Activated T-cell treated with anti-CD3 and anti-CD28 coated beads for 1 hour (primary cell): Measurements from ENCODE around the gene NFYC.

Experiments used
- DNase-seq: peaks from one replicate; pipeline ENCODE4 v3.0.0-alpha.2; 2020; ENCODE audit warnings: low read depth

The NFYC gene

DNA sequence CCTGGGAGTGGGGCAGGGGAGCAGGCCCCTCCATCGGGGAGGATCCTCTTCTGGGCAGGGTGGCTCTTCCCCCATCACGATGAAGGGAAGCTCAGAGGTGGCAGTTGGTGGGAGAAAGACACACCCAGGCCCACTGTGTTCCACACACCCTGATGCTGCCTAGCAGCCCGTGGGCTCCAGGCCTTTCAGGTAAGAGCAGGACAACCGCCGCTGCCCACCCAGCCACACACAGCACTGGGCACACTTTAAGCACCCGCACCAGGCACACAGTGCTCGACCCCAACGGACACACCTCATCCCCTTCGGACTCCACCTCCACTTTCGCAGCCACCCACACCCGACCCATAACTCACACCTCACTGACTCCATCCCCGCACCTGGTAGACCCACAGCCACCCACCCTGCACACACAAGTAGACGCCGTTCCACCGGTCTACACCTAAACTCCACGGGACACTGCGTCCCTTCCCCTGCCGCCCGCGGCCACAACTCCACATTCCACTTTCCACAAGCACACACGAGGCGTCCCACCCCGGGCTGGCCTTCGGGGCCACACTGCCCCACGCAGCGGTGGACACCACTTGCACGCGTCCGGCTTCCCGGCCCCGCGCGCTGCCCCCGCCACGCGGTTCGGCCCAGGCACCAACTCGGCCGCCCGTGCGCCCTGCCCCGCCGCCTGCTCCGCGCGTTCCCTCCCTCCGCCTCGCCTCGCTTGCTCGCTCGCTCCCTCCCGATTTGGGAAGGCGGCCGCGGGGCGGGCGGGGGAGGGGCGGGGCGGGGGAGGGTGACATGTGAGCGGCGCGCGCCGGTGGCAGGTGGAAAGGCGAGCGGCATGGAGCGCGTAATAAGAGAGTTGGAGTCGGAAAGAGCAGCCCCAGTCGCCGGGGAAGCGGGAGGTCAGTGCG lies 91.7 kb downstream of the NFYC start, which contains the start of gene KCNQ4:
Gene KCNQ4, plus strand, starts transcription at position 787 of the 905 bp plus-strand sequence. CDS start 307 bp downstream, outside the sequence.
- DNase-seq = no peak

DNA sequence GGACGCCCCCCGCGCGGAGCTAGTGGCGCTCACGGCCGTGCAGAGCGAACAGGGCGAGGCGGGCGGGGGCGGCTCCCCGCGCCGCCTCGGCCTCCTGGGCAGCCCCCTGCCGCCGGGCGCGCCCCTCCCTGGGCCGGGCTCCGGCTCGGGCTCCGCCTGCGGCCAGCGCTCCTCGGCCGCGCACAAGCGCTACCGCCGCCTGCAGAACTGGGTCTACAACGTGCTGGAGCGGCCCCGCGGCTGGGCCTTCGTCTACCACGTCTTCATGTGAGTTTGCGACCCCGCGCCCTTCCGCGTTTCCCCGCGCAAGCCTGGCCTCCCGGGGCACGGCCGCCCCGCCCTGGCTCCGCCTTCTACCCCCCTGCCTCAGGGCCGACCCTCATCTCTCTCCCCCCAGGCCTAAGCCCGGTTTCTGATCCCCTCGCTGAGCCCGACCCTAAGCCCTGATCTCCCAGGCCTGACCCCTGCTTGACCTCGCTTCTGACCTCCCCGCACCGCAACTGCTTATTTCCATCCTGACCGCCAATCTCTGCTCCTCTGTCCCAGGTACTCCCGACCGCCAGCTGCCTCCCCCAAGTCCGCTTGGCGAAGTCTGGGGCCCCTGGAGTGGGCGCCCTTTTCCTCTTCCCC lies 92.8 kb downstream of the NFYC start:
- DNase-seq = no peak

GRCh38 chr1:40784771-40785151 lies 93.3 kb downstream of the NFYC start:
- no peak for DNase-seq

GRCh38 chr1:40785446-40785845 lies 93.9 kb downstream of the NFYC start:
- DNase-seq = no peak

GRCh38 chr1:40786171-40786994 lies 94.9 kb downstream of the NFYC start:
- no peak for DNase-seq

DNA sequence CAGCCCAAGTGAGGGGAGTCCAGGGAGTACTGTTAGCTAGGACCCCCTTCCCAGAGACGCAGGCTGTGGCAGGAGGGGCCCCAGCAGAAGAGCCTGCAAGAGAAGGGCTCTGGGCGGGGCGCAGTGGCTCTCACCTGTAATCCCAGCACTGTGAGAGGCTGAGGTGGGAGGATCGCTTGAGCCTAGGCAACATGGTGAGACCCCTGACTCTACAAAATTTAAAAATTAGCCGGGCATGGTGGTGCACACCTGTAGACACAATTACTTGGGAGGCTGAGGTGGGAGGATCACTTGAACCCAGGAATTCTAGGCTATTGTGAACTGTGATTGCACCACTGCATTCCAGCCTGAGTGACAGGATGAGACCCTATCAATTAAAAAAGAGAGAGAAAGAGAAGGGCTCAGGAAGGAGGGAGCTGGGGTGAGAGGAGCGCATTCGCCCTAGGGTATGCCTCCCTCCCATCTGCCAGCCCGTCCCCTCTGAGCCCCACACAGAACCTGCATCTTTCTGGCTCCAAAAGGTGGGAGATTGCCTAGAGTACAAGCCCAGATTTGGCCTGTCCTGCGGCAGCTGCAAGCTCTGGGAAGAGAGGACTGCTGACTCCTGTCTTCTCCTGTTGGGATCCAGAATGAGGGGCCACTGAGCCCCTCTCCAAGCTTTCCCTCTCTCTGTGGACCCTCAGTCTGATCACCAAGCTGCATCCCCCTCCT lies 95.6 kb downstream of the NFYC start:
- no peak for DNase-seq

DNA sequence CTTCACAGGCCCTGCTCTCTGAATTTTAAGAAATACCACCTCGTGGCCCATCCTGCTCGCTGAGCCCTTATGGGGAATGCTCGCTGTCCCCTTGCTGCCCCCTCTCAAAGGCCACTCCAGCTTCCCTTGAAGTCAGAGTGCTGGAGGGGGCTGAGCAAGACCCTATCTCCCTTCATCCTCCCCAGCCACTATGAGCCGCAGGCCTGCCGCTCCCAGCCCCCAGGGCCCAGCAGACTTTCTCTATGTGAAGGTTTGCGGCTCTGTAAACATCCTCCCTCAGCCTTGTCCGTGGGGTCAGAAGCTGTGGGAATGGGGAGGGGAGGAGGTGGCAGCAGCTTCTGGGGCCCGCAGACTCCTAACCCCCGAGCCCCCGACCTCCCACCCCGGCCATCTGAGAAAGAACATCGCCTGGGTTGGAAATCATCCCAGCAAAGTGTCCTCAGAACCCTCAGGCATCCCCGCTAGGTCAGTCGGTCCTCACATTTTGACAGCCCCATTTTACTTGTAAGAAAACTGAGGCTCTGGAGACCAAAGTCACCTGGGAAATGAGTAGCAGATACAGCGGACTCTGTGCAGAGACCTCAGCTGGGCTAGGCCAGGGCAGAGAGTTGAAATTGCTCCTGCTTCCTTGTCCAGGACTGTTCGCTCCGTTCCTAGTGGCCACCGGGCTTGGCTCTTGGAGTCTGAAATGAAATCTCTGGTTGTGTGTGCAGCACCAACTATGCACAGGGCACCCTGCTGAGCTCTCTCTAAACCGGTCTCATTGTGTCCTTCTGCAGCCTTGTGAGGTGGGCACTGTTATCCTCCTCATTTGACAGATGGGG lies 96.4 kb downstream of the NFYC start:
- no peak for DNase-seq

DNA sequence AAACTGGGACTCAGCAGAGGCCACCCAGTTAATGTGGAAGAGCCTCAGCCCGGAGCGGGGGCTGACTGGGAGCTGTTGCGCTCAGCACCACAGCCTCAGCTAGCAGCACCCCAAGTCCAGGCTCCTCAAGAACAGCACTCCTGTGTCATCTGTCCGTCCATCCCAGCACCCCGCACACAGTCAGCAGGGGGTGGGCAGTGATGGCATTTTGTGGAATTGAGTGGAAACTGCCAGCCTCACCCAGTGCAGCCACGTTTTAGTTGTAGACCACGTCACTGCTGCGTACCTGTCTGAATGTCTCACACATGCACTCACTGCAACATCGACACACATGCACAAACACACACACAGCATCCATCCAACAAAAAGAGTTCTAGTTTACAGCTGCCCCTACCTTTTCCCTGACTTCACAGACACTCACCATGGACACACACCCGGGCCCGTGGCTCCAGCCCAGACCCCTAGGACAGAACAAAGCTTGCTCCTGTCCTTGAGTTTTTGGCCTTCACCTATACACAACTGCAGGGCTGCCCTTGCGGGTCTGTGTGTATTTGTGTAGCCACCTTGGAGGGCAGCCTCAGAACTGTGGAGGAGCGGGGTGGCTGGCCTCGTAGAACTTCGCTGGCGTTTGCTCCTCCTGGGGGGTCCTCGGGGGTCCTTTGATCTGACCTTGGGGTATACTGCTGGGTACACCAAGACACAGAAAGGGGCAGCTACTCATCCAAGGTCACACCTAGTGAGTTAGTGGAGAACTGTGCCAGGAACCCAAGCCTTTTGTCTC lies 97.2 kb downstream of the NFYC start:
- no peak for DNase-seq

DNA sequence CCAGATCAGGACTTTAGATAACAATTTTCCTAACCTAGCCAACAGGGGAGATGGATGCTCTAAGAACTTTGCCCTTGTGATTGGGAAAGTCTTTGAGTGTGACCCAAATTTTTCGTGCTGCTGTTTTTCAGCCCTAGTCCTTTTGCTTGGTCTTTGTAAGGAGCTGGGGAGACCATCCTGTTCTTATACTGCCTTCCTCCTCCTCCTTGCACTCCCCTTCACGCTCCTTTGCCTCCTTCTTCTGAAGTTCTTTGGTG lies 97.8 kb downstream of the NFYC start:
- no peak for DNase-seq

DNA sequence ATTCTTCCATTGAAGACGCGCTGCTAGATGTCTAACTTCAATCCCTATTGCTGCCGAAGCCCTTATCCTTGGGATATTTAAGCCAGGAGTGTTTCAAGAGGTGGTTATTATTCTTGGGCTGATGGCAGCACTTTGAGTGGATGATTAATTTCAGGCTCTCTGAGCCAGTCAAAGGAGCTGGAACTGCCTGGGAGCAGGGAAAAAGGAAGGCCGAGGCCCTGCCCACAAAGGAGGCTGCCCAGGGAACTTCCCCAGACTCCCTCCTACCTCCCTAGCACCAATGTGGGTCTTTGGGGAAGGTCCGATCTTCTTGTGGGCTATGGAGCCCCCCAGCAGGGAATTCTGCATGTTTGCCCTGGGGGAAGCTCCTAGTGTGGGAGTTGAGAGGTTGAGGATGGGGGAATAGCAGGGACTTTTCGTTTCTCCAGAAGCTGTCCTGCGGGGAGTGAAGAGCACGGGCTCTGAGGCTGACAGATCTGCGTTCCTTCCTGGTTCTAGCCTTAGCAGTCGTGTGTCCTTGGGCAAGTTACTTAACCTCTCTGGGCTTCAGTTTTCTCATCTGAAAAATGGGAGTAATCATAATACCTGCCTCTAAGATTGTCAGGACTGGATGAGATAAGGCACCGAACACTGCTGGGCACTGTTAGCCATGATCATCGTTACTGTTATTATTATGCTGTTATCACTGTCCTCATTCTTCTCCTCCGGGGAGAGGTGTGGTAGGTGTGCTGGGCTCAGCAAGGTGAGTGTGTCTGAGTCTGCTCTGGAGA lies 98.3 kb downstream of the NFYC start:
- no peak for DNase-seq

GRCh38 chr1:40792036-40792435 lies 100.5 kb downstream of the NFYC start:
- DNase-seq = no peak

DNA sequence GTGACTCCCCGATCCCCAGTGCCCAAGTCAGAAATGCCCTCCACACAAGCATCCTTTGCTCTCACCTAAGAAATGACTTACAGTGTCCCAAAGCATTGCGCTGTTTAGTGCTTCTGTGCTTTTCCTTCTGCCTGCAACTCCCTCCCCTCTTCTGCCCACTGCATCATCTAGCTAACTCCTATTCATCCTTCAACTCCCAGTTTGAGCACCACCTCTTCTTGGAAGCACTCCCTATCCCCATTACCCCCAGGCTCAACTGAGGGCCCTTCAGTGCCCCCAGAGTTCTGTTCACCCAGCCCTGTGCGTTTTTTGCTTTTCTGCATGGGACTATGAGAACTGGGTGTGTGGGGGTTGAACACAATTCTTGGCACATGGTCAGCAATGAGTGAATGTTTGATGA lies 102.1 kb downstream of the NFYC start:
- no peak for DNase-seq

GRCh38 chr1:40794048-40794447 lies 102.5 kb downstream of the NFYC start:
- DNase-seq = no peak

GRCh38 chr1:40794974-40795715 lies 103.6 kb downstream of the NFYC start:
- DNase-seq = no peak

DNA sequence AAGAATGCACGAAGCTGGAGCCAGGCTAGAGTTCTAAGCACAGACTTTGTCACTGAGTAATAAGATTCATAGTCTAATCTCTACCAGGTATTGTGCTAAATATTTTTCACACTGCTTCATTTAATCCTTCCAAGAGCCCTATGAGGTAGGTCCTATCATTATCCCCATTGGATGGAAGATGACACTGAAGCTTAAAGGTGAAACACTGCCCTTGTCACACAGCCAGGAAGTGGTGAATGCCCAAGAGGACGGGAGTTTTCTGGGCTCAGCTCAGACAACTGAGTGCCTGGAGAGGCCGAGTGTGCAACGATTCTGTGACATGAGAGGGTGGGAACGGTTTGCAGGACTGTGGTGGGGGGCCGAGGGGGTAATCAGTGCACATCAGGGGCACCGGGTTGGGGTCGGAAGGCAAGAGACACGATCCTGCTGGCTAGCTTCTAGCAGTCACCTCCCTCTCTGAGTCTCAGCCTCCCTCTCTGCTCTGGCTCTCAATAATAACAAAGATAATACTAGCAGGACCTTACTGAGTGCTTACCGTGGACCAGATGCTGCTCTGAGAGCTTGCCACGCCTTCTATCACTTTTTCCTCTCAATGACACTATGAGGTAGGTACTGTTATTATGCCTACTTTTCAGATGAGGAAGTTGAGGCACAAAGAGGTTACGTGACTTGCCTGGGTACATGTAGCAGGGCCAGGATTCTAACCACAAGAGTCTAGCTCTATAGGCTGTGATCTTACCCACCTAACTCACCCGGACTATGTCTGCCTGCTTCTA lies 104.5 kb downstream of the NFYC start:
- no peak for DNase-seq

GRCh38 chr1:40796939-40797667 lies 105.6 kb downstream of the NFYC start:
- no peak for DNase-seq

GRCh38 chr1:40797668-40798010 lies 106.1 kb downstream of the NFYC start:
- DNase-seq = no peak
